ENCODE data around the gene COA8. TPM values are rescaled to one million over a fixed set of nuclear protein-coding genes. Genes with fewer than 3 reads are reported as not detected.
A peak's percentile ranks its signal among the peaks of the same experiment; 100 is the strongest.

The COA8 gene
- total and polyA plus RNA-seq, 9 of the 15 experiments (the other 6 are each of a cell fraction or from before 2014, with no cell fraction given): 5.0 to 35.3 (median 25.7) TPM

- no peak for TF ChIP-seq ZNF280A (IDR thresholded peaks at IDR 0.05; ENCODE audit: low read depth, partially characterized antibody)
- peak; percentile 77 to 89 for TF ChIP-seq MNT (conservative IDR thresholded peaks at IDR 0.05)
- TF ChIP-seq RBBP5 (IDR thresholded peaks at IDR 0.05; ENCODE audit: borderline replicate concordance, insufficient read depth, low read length, poor library complexity, severe bottlenecking): peak; percentile 97
- no peak for TF ChIP-seq TAF7 (tag; IDR thresholded peaks at IDR 0.05)
- TF ChIP-seq FOXA1 (IDR thresholded peaks at IDR 0.05; ENCODE audit: borderline replicate concordance): no peak
- peak; percentile 55 for TF ChIP-seq MAX (CRISPR knock-in tag; IDR thresholded peaks at IDR 0.05)
- no peak for TF ChIP-seq GTF2B (IDR thresholded peaks at IDR 0.05; ENCODE audit: extremely low read depth, insufficient read length)
- TF ChIP-seq ZFPM2 (CRISPR knock-in tag; IDR thresholded peaks at IDR 0.05): no peak
- TF ChIP-seq CBX5 (IDR thresholded peaks at IDR 0.05; ENCODE audit: borderline replicate concordance, low read depth): no peak
- no peak for TF ChIP-seq NFE2 (IDR thresholded peaks at IDR 0.05; ENCODE audit: low read depth)
- TF ChIP-seq WHSC1 (IDR thresholded peaks at IDR 0.05; ENCODE audit: low read length): no peak
- TF ChIP-seq PYGO2 (tag; IDR thresholded peaks at IDR 0.05): no peak
- no peak for TF ChIP-seq MTA2 (IDR thresholded peaks at IDR 0.05; ENCODE audit: low read depth)
- TF ChIP-seq SIN3A (IDR thresholded peaks at IDR 0.05; ENCODE audit: borderline replicate concordance in 2 of 2, control insufficient read depth in 1 of 2, low read depth in 2 of 2, low read length in 2 of 2): peak; percentile 61 to 87; a peak in 2 of 4 replicates
- TF ChIP-seq POLR2AphosphoS2 (IDR thresholded peaks at IDR 0.05; ENCODE audit: low read length): no peak
- TF ChIP-seq ZNF507 (tag; conservative IDR thresholded peaks at IDR 0.05): no peak
- TF ChIP-seq ZNF311 (CRISPR knock-in tag; IDR thresholded peaks at IDR 0.05): no peak
- no peak for TF ChIP-seq ZFP30 (CRISPR knock-in tag; IDR thresholded peaks at IDR 0.05; ENCODE audit: borderline replicate concordance)
- no peak for TF ChIP-seq NR1H2 (CRISPR knock-in tag; IDR thresholded peaks at IDR 0.05)
- peak in 1 of 2 experiments; percentile 88; a peak in 2 of 4 replicates for TF ChIP-seq HDAC1 (IDR thresholded peaks at IDR 0.05)
- no peak for TF ChIP-seq PRMT5 (CRISPR knock-in tag; IDR thresholded peaks at IDR 0.05)
- TF ChIP-seq CHAMP1 (IDR thresholded peaks at IDR 0.05): no peak
Measured at GRCh38 chr14:103562429-103563225, at the start of gene COA8, which contains the start of gene BAG5 (continued).
